Measurements from ENCODE around the gene COBL. TPM values are rescaled to one million over a fixed set of nuclear protein-coding genes. Genes with fewer than 3 reads are reported as not detected.

The COBL gene
- total and polyA plus RNA-seq, 9 of the 15 experiments (the other 6 are each of a cell fraction or from before 2014, with no cell fraction given): 0.01 to 2.4 (median 0.09) TPM; not detected in 3

DNA sequence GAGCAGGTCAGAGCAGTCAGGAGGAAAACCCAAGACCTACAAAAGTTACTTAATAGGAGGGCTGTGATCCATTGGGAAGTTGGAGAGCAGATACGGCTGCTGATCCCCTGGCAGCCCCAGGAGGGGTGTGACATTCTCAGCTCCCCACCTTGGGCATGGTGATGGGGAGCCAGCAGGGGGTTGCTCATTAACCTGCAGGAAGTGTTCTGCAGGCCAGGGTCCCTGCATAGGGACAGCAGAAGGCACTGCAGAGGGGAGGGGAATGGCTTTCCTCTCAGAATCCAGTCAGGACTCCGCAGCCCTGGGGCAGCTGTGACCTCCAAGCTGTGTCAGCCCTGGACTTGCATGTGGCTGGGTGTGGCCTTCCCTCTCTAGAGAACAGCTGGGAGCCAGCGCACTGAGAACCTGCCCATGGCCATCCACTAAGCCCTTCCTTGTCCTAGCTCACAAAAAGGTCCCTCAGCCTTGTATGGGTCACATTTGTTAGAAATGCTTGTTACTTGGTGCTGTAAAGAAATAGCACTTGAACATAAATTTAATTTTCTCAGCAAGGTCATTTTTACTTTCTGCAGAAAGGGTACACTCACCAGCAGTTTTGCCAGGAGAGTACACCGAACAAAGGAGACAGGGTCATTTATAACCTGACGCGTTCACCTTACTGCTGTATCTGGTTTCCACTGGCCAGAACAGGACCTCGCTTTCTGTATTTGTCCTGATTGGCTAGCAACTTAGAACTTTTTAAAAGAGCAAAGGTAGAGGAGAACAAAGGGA, 169.6 kb downstream of the COBL start:
- H3K4me3 ChIP-seq: no peak overlapping the region
- no peak overlapping the region for H3K4me2 ChIP-seq (ENCODE audit: insufficient read depth, low read length)
- DNase-seq (ENCODE audit: extremely low read depth in 1 of 4, low spot score in 3 of 4) (no peak), ATAC-seq (no peak), FAIRE-seq (no peak)
- H2AFZ ChIP-seq (ENCODE audit: low read depth, low read length): no peak overlapping the region
- WGBS (ENCODE audit: insufficient coverage, low coverage, missing lambda C conversion rate): 19% methylated on average over 7 of the region's 7 CpGs
- H3K9ac ChIP-seq (ENCODE audit: insufficient read depth in 1 of 2, low read depth in 2 of 2, low read length in 2 of 2): no peak overlapping the region
- TF ChIP-seq KLF10 (CRISPR knock-in tag; IDR thresholded peaks at IDR 0.05): no peak
- TF ChIP-seq POLR2H (tag; IDR thresholded peaks at IDR 0.05; ENCODE audit: low read depth): no peak
- no peak for TF ChIP-seq CSDE1 (IDR thresholded peaks at IDR 0.05)
- TF ChIP-seq, protein P1, sequence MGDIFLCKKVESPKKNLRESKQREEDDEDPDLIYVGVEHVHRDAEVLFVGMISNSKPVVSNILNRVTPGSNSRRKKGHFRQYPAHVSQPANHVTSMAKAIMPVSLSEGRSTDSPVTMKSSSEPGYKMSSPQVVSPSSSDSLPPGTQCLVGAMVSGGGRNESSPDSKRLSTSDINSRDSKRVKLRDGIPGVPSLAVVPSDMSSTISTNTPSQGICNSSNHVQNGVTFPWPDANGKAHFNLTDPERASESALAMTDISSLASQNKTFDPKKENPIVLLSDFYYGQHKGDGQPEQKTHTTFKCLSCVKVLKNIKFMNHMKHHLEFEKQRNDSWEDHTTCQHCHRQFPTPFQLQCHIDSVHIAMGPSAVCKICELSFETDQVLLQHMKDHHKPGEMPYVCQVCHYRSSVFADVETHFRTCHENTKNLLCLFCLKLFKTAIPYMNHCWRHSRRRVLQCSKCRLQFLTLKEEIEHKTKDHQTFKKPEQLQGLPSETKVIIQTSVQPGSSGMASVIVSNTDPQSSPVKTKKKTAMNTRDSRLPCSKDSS (IDR thresholded peaks at IDR 0.05; ENCODE audit: low read depth, partially characterized antibody): peak; percentile 52
- no TSS peak for BruUV-seq (replicated peaks)
- H3K4me1 ChIP-seq (replicated peaks in 1 of 2; ENCODE audit: control insufficient read depth in 2 of 2, insufficient read depth in 2 of 2, low read length in 2 of 2): no peaks in the 10 kb centered on the region
- intact Hi-C loops (cut with micrococcal nuclease): no loop called here
- H4K20me1 ChIP-seq (replicated peaks; ENCODE audit: control insufficient read depth, insufficient read depth, low read length): no peaks in the 10 kb centered on the region
- H3K27ac ChIP-seq (ENCODE audit: extremely low read depth, low read depth, low read length): no peak overlapping the region
- H3K79me2 ChIP-seq (ENCODE audit: control insufficient read depth, insufficient read depth, low read length): no peaks in the 10 kb centered on the region
- in situ Hi-C loops (cut with MboI): loop anchor here (10.0 kb wide), 1 partner anchor 692 kb away; the partner anchor contains the start of gene FIGNL1
- H3K36me3 ChIP-seq (ENCODE audit: control insufficient read depth, insufficient read depth, low read length): no peaks in the 10 kb centered on the region
- H3K9me1 ChIP-seq (ENCODE audit: control insufficient read depth, insufficient read depth, low read length): no peaks in the 10 kb centered on the region
- no peaks in the 10 kb centered on the region for H3K9me3 ChIP-seq (replicated peaks; ENCODE audit: control insufficient read depth, insufficient read depth, low read depth, low read length)
- CTCF ChIA-PET (ENCODE audit: low intra/inter-chr PET ratio): no interaction called here
- H3K27me3 ChIP-seq (ENCODE audit: control insufficient read depth in 2 of 2, insufficient read depth in 2 of 2, low read length in 2 of 2): peaks cover 0 to 8% of the 10 kb centered on the region in 2 experiments; a peak in 3 of 5 replicates
- POLR2A ChIA-PET: no interaction called here
